Daoy (cell line): Measurements from ENCODE around the gene GHRL. TPM values are rescaled to one million over a fixed set of nuclear protein-coding genes. Genes with fewer than 3 reads are reported as not detected.

Source experiments
- DNase-seq: peaks from one replicate; pipeline ENCODE4 v3.0.0-alpha.2; 2015; ENCODE audit warnings: low read depth
- total RNA-seq: library from RNA; depleted of rRNA; stranded (reverse); fragments of >200 nt; shearing (Covaris generic); gene quantifications from 2 replicates; pipeline ENCODE4 v1.2.3, GENCODE V29; 2014

GHRL gene
- total RNA-seq, 1 experiment from 2014 or later: not detected

GRCh38 chr3:10327592-10327991 lies 34.8 kb upstream of the GHRL start:
- no peak for DNase-seq

- DNase-seq: no peak
These were observed 29.6 kb upstream of the GHRL start for GRCh38 chr3:10322352-10322710.

- no peak for DNase-seq
These were observed 29.0 kb upstream of the GHRL start for GRCh38 chr3:10321630-10322351.

- DNase-seq: no peak
These were observed 27.6 kb upstream of the GHRL start for GRCh38 chr3:10320320-10320677.

GRCh38 chr3:10319804-10320203 lies 27.1 kb upstream of the GHRL start:
- DNase-seq: no peak

- no peak for DNase-seq
These were observed 26.5 kb upstream of the GHRL start for GRCh38 chr3:10319251-10319650.

- DNase-seq: no peak
These were observed 25.2 kb upstream of the GHRL start for GRCh38 chr3:10317961-10318350.

- no peak for DNase-seq
These were observed 24.7 kb upstream of the GHRL start for GRCh38 chr3:10317311-10317960.

- no peak for DNase-seq
These were observed 23.1 kb upstream of the GHRL start for GRCh38 chr3:10315771-10316344.

GRCh38 chr3:10315101-10315500 lies 22.4 kb upstream of the GHRL start:
- no peak for DNase-seq

GRCh38 chr3:10312861-10313260 lies 20.1 kb upstream of the GHRL start:
- DNase-seq: no peak

- DNase-seq: no peak
These were observed 19.6 kb upstream of the GHRL start for GRCh38 chr3:10312391-10312790.

GRCh38 chr3:10311710-10312109 lies 19.0 kb upstream of the GHRL start:
- DNase-seq: no peak

- no peak for DNase-seq
These were observed 17.8 kb upstream of the GHRL start for GRCh38 chr3:10310578-10310977.

- DNase-seq: no peak
These were observed 17.0 kb upstream of the GHRL start for GRCh38 chr3:10309736-10310135.

GRCh38 chr3:10308678-10309077 lies 15.9 kb upstream of the GHRL start:
- no peak for DNase-seq

- DNase-seq: no peak
These were observed 13.4 kb upstream of the GHRL start for GRCh38 chr3:10306156-10306555.

- DNase-seq: no peak
These were observed 12.7 kb upstream of the GHRL start for GRCh38 chr3:10305331-10305902.

GRCh38 chr3:10304905-10305304 lies 12.2 kb upstream of the GHRL start:
- DNase-seq: no peak

- DNase-seq: no peak
These were observed 11.0 kb upstream of the GHRL start for GRCh38 chr3:10303785-10304184.

- DNase-seq: no peak
These were observed 10.4 kb upstream of the GHRL start for GRCh38 chr3:10303105-10303504.

- no peak for DNase-seq
These were observed 7.3 kb upstream of the GHRL start for GRCh38 chr3:10300087-10300486.

- no peak for DNase-seq
These were observed 6.9 kb upstream of the GHRL start for GRCh38 chr3:10299679-10300078.
